Osteocyte (in vitro differentiated cells): ENCODE results near the gene ABCD3. TPM values are rescaled to one million over a fixed set of nuclear protein-coding genes. Genes with fewer than 3 reads are reported as not detected.
A peak's percentile ranks its signal among the peaks of the same experiment; 100 is the strongest.

Experiments used
- DNase-seq: peaks from one replicate; pipeline ENCODE4 v3.0.0; 2021; ENCODE audit warnings: mixed read lengths; ENCODE audit not compliant: unreplicated experiment; ENCODE audit errors: extremely low spot score
- H3K27ac Mint-ChIP-seq: one replicate; pipeline ENCODE4 v1.8.0; 2021; ENCODE audit warnings: mild to moderate bottlenecking, mixed read lengths; ENCODE audit not compliant: unreplicated experiment
- H3K27me3 Mint-ChIP-seq: one replicate; pipeline ENCODE4 v1.8.0; 2021; ENCODE audit warnings: mixed read lengths; ENCODE audit not compliant: unreplicated experiment
- H3K36me3 Mint-ChIP-seq: one replicate; pipeline ENCODE4 v1.8.0; 2021; ENCODE audit warnings: mixed read lengths; ENCODE audit not compliant: unreplicated experiment
- H3K4me1 Mint-ChIP-seq: one replicate; pipeline ENCODE4 v1.8.0; 2021; ENCODE audit warnings: mixed read lengths; ENCODE audit not compliant: unreplicated experiment
- H3K4me3 Mint-ChIP-seq: one replicate; pipeline ENCODE4 v1.8.0; 2021; ENCODE audit warnings: mild to moderate bottlenecking, moderate library complexity, mixed read lengths; ENCODE audit not compliant: unreplicated experiment
- H3K9me3 Mint-ChIP-seq: one replicate; pipeline ENCODE4 v1.8.0; 2021; ENCODE audit warnings: mixed read lengths; ENCODE audit not compliant: unreplicated experiment
- CTCF ChIP-seq: fragments of 200-600 bp; sonication (generic); IDR thresholded peaks from 2 replicates; pipeline ENCODE4 v1.5.0; 2021; ENCODE audit warnings: antibody characterized with exemption, mild to moderate bottlenecking, moderate library complexity
- total RNA-seq: library from RNA; stranded (reverse); gene quantifications from 2 replicates; pipeline ENCODE4 v1.2.1, GENCODE V29; 2021

ABCD3 gene
- total RNA-seq, 1 donor from 2014 or later, result 39.0 TPM

GRCh38 chr1:94551449-94551848 is 133.3 kb downstream of the ABCD3 start:
- Mint-ChIP-seq H3K27me3 (no peaks in the 10 kb centered on the region), H3K4me3 (no peak overlapping the region), H3K36me3 (no peaks in the 10 kb centered on the region), H3K9me3 (no peaks in the 10 kb centered on the region), H3K27ac (no peak overlapping the region), H3K4me1 (peaks cover 35% of the 10 kb centered on the region)
- no peak for DNase-seq
- TF ChIP-seq CTCF, result no peak

GRCh38 chr1:94552071-94552586 is 133.9 kb downstream of the ABCD3 start:
- Mint-ChIP-seq H3K36me3 (no peaks in the 10 kb centered on the region), H3K9me3 (no peaks in the 10 kb centered on the region), H3K4me1 (peaks cover 37% of the 10 kb centered on the region), H3K4me3 (no peak overlapping the region), H3K27ac (no peak overlapping the region), H3K27me3 (no peaks in the 10 kb centered on the region)
- TF ChIP-seq CTCF, result no peak
- no peak for DNase-seq

- H3K4me3 Mint-ChIP-seq, result no peak overlapping the region
- H3K27me3 Mint-ChIP-seq, result no peaks in the 10 kb centered on the region
- TF ChIP-seq CTCF, result no peak
- no peaks in the 10 kb centered on the region for H3K9me3 Mint-ChIP-seq
- H3K27ac Mint-ChIP-seq, result peak overlapping the region; percentile 21
- no peak for DNase-seq
- H3K4me1 Mint-ChIP-seq, result peaks cover 34% of the 10 kb centered on the region
- H3K36me3 Mint-ChIP-seq, result no peaks in the 10 kb centered on the region
Observed at GRCh38 chr1:94553323-94553730, 135.1 kb downstream of the ABCD3 start.

- no peaks in the 10 kb centered on the region for H3K9me3 Mint-ChIP-seq
- H3K36me3 Mint-ChIP-seq, result no peaks in the 10 kb centered on the region
- no peak for TF ChIP-seq CTCF
- H3K4me3 Mint-ChIP-seq, result no peak overlapping the region
- no peak for DNase-seq
- no peak overlapping the region for H3K27ac Mint-ChIP-seq
- no peaks in the 10 kb centered on the region for H3K27me3 Mint-ChIP-seq
- peaks cover 34% of the 10 kb centered on the region for H3K4me1 Mint-ChIP-seq
Observed at GRCh38 chr1:94553931-94554330, 135.7 kb downstream of the ABCD3 start.

GRCh38 chr1:94554580-94554979 is 136.4 kb downstream of the ABCD3 start:
- H3K27ac Mint-ChIP-seq, result no peak overlapping the region
- no peak for DNase-seq
- H3K4me3 Mint-ChIP-seq, result no peak overlapping the region
- no peak for TF ChIP-seq CTCF
- no peaks in the 10 kb centered on the region for H3K27me3 Mint-ChIP-seq
- no peaks in the 10 kb centered on the region for H3K36me3 Mint-ChIP-seq
- H3K9me3 Mint-ChIP-seq, result no peaks in the 10 kb centered on the region
- H3K4me1 Mint-ChIP-seq, result peaks cover 34% of the 10 kb centered on the region
